ENCODE results near the gene CEMIP. TPM values are rescaled to one million over a fixed set of nuclear protein-coding genes. Genes with fewer than 3 reads are reported as not detected.

Gene CEMIP
- total and polyA plus RNA-seq, 2 experiments from 2014 or later, result 0.27 to 2.1 TPM

DNA sequence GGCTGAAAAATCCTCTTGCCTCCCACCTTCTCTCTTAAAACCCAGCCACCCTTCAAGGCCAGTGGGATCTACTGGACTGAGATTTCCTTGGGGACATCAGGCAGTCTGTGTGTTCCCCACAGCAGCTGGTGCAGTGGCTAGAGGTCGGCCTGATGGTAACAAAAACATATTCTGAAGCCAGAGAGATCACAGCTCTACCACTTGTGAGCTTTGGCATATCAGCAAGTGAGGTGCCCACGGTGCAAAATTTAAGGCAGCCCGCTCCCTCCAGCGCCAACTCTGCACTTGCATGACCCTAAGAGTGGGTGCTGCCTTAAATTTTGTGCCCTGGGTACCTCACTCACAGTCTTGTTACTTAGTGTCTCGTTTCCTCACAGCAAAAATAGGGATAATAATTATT lies 113.2 kb downstream of the CEMIP start:
- H3K79me2 ChIP-seq (replicated peaks; ENCODE audit: insufficient read depth), result no peaks in the 10 kb centered on the region
- H3K4me1 ChIP-seq (ENCODE audit: insufficient read depth), result peaks cover 5% of the 10 kb centered on the region
- no peak overlapping the region for H2AFZ ChIP-seq
- Mint-ChIP-seq H3K27ac (no peak overlapping the region), H3K9me3 (peaks cover 10% of the 10 kb centered on the region; the same call in 2 of the 3 replicates), H3K4me3 (no peak overlapping the region), H3K4me1 (peaks cover 10% of the 10 kb centered on the region), H3K36me3 (ENCODE audit: low read depth) (peaks cover 14% of the 10 kb centered on the region; the same call in 2 of the 3 replicates), H3K27me3 (ENCODE audit: insufficient read depth, low read depth, poor library complexity) (peaks cover 3% of the 10 kb centered on the region)
- H4K20me1 ChIP-seq (replicated peaks; ENCODE audit: insufficient read depth), result no peaks in the 10 kb centered on the region
- no peaks in the 10 kb centered on the region for H3F3A ChIP-seq (replicated peaks; ENCODE audit: low read depth)
- no peak overlapping the region for H3K4me3 ChIP-seq
- TF ChIP-seq JUNB (IDR thresholded peaks at IDR 0.05; ENCODE audit: unreplicated experiment), result no peak
- no peak for TF ChIP-seq EZH2phosphoT487 (IDR thresholded peaks at IDR 0.05; ENCODE audit: unreplicated experiment)
- TF ChIP-seq ZNF114 (CRISPR knock-in tag; IDR thresholded peaks at IDR 0.05), result no peak
- no peak for TF ChIP-seq EZH2 (IDR thresholded peaks at IDR 0.05; ENCODE audit: low read depth, unreplicated experiment)
- no peak for TF ChIP-seq ZNF331 (CRISPR knock-in tag; IDR thresholded peaks at IDR 0.05; ENCODE audit: low read depth)
- TF ChIP-seq, protein P1, sequence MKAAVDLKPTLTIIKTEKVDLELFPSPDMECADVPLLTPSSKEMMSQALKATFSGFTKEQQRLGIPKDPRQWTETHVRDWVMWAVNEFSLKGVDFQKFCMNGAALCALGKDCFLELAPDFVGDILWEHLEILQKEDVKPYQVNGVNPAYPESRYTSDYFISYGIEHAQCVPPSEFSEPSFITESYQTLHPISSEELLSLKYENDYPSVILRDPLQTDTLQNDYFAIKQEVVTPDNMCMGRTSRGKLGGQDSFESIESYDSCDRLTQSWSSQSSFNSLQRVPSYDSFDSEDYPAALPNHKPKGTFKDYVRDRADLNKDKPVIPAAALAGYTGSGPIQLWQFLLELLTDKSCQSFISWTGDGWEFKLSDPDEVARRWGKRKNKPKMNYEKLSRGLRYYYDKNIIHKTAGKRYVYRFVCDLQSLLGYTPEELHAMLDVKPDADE (IDR thresholded peaks at IDR 0.05), result no peak
- TF ChIP-seq, protein P2, sequence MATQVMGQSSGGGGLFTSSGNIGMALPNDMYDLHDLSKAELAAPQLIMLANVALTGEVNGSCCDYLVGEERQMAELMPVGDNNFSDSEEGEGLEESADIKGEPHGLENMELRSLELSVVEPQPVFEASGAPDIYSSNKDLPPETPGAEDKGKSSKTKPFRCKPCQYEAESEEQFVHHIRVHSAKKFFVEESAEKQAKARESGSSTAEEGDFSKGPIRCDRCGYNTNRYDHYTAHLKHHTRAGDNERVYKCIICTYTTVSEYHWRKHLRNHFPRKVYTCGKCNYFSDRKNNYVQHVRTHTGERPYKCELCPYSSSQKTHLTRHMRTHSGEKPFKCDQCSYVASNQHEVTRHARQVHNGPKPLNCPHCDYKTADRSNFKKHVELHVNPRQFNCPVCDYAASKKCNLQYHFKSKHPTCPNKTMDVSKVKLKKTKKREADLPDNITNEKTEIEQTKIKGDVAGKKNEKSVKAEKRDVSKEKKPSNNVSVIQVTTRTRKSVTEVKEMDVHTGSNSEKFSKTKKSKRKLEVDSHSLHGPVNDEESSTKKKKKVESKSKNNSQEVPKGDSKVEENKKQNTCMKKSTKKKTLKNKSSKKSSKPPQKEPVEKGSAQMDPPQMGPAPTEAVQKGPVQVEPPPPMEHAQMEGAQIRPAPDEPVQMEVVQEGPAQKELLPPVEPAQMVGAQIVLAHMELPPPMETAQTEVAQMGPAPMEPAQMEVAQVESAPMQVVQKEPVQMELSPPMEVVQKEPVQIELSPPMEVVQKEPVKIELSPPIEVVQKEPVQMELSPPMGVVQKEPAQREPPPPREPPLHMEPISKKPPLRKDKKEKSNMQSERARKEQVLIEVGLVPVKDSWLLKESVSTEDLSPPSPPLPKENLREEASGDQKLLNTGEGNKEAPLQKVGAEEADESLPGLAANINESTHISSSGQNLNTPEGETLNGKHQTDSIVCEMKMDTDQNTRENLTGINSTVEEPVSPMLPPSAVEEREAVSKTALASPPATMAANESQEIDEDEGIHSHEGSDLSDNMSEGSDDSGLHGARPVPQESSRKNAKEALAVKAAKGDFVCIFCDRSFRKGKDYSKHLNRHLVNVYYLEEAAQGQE (IDR thresholded peaks at IDR 0.05; ENCODE audit: unreplicated experiment), result no peak
- TF ChIP-seq, protein P3, sequence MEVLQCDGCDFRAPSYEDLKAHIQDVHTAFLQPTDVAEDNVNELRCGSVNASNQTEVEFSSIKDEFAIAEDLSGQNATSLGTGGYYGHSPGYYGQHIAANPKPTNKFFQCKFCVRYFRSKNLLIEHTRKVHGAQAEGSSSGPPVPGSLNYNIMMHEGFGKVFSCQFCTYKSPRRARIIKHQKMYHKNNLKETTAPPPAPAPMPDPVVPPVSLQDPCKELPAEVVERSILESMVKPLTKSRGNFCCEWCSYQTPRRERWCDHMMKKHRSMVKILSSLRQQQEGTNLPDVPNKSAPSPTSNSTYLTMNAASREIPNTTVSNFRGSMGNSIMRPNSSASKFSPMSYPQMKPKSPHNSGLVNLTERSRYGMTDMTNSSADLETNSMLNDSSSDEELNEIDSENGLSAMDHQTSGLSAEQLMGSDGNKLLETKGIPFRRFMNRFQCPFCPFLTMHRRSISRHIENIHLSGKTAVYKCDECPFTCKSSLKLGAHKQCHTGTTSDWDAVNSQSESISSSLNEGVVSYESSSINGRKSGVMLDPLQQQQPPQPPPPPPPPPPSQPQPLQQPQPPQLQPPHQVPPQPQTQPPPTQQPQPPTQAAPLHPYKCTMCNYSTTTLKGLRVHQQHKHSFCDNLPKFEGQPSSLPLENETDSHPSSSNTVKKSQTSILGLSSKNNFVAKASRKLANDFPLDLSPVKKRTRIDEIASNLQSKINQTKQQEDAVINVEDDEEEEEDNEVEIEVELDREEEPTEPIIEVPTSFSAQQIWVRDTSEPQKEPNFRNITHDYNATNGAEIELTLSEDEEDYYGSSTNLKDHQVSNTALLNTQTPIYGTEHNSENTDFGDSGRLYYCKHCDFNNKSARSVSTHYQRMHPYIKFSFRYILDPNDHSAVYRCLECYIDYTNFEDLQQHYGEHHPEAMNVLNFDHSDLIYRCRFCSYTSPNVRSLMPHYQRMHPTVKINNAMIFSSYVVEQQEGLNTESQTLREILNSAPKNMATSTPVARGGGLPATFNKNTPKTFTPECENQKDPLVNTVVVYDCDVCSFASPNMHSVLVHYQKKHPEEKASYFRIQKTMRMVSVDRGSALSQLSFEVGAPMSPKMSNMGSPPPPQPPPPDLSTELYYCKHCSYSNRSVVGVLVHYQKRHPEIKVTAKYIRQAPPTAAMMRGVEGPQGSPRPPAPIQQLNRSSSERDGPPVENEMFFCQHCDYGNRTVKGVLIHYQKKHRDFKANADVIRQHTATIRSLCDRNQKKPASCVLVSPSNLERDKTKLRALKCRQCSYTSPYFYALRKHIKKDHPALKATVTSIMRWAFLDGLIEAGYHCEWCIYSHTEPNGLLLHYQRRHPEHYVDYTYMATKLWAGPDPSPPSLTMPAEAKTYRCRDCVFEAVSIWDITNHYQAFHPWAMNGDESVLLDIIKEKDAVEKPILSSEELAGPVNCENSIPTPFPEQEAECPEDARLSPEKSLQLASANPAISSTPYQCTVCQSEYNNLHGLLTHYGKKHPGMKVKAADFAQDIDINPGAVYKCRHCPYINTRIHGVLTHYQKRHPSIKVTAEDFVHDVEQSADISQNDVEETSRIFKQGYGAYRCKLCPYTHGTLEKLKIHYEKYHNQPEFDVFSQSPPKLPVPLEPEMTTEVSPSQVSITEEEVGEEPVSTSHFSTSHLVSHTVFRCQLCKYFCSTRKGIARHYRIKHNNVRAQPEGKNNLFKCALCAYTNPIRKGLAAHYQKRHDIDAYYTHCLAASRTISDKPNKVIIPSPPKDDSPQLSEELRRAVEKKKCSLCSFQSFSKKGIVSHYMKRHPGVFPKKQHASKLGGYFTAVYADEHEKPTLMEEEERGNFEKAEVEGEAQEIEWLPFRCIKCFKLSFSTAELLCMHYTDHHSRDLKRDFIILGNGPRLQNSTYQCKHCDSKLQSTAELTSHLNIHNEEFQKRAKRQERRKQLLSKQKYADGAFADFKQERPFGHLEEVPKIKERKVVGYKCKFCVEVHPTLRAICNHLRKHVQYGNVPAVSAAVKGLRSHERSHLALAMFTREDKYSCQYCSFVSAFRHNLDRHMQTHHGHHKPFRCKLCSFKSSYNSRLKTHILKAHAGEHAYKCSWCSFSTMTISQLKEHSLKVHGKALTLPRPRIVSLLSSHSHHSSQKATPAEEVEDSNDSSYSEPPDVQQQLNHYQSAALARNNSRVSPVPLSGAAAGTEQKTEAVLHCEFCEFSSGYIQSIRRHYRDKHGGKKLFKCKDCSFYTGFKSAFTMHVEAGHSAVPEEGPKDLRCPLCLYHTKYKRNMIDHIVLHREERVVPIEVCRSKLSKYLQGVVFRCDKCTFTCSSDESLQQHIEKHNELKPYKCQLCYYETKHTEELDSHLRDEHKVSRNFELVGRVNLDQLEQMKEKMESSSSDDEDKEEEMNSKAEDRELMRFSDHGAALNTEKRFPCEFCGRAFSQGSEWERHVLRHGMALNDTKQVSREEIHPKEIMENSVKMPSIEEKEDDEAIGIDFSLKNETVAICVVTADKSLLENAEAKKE (CRISPR knock-in tag; IDR thresholded peaks at IDR 0.05), result no peak
- no peak for TF ChIP-seq CREB1 (CRISPR knock-in tag; IDR thresholded peaks at IDR 0.05; ENCODE audit: low read depth)
- no peak for TF ChIP-seq NANOG (IDR thresholded peaks at IDR 0.05; ENCODE audit: borderline replicate concordance)
- TF ChIP-seq POLR2AphosphoS5 (IDR thresholded peaks at IDR 0.05; ENCODE audit: low read depth), result no peak
- TF ChIP-seq, protein P4, sequence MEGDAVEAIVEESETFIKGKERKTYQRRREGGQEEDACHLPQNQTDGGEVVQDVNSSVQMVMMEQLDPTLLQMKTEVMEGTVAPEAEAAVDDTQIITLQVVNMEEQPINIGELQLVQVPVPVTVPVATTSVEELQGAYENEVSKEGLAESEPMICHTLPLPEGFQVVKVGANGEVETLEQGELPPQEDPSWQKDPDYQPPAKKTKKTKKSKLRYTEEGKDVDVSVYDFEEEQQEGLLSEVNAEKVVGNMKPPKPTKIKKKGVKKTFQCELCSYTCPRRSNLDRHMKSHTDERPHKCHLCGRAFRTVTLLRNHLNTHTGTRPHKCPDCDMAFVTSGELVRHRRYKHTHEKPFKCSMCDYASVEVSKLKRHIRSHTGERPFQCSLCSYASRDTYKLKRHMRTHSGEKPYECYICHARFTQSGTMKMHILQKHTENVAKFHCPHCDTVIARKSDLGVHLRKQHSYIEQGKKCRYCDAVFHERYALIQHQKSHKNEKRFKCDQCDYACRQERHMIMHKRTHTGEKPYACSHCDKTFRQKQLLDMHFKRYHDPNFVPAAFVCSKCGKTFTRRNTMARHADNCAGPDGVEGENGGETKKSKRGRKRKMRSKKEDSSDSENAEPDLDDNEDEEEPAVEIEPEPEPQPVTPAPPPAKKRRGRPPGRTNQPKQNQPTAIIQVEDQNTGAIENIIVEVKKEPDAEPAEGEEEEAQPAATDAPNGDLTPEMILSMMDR (conservative IDR thresholded peaks at IDR 0.05; ENCODE audit: low read depth in 2 of 2), result no peak
- TF ChIP-seq STAT1 (IDR thresholded peaks at IDR 0.05; ENCODE audit: unreplicated experiment), result no peak
- no peak overlapping the region for H3K27ac ChIP-seq (ENCODE audit: low read depth)
- DNase-seq (ENCODE audit: low spot score) (no peak), ATAC-seq (no peak)
- H3K4me2 ChIP-seq, result no peak overlapping the region
- H3K27me3 ChIP-seq (ENCODE audit: insufficient read depth), result no peaks in the 10 kb centered on the region
- H3K36me3 ChIP-seq (ENCODE audit: insufficient read depth), result no peaks in the 10 kb centered on the region; the same call in 1 of the 2 replicates
- no peaks in the 10 kb centered on the region for H3K9me2 ChIP-seq (ENCODE audit: insufficient read depth)
